Epithelial cell of proximal tubule (primary cell): Measurements from ENCODE around the gene CTSH. TPM values are rescaled to one million over a fixed set of nuclear protein-coding genes. Genes with fewer than 3 reads are reported as not detected.

Experiments used
- DNase-seq: peaks from one replicate; pipeline ENCODE4 v3.0.0-alpha.2; 2011; ENCODE audit warnings: low read depth
- H3K4me3 ChIP-seq: 2 replicates; pipeline ENCODE4 v1.5.1; 2011; ENCODE audit warnings: low read depth, mild to moderate bottlenecking, low read length
- total RNA-seq: library from RNA; depleted of rRNA; stranded (reverse); fragments of >200 nt; gene quantifications from 2 replicates; pipeline ENCODE4 v1.2.3, GENCODE V29; 2015
- TF ChIP-seq, protein P1 (sequence below): conservative IDR thresholded peaks from 2 replicates; pipeline ENCODE4 v1.5.1; 2012; ENCODE audit warnings: low read depth, mild to moderate bottlenecking, low read length

Gene CTSH
- total RNA-seq, 1 donor from 2014 or later = 68.0 TPM

DNA sequence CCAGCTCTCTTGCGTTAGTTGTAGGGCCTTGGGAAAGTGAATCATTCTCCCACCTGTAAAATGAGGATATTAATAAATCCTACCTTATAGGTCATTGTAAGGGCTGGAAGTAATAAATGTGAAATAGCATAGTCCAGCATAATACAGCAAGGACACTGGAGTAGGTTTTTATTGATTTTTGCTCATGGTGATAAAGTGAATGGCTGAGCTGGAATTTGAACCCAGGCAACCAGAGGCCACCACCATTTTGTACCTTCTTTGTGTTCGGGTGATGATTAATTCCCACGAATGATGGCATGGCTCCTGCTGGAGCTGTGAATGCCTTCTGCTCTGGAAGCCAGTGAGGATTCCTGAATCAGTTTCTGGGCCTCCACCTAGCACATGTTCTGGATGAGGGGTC is 31.8 kb downstream of the CTSH start:
- no peak for DNase-seq
- TF ChIP-seq, protein P1, sequence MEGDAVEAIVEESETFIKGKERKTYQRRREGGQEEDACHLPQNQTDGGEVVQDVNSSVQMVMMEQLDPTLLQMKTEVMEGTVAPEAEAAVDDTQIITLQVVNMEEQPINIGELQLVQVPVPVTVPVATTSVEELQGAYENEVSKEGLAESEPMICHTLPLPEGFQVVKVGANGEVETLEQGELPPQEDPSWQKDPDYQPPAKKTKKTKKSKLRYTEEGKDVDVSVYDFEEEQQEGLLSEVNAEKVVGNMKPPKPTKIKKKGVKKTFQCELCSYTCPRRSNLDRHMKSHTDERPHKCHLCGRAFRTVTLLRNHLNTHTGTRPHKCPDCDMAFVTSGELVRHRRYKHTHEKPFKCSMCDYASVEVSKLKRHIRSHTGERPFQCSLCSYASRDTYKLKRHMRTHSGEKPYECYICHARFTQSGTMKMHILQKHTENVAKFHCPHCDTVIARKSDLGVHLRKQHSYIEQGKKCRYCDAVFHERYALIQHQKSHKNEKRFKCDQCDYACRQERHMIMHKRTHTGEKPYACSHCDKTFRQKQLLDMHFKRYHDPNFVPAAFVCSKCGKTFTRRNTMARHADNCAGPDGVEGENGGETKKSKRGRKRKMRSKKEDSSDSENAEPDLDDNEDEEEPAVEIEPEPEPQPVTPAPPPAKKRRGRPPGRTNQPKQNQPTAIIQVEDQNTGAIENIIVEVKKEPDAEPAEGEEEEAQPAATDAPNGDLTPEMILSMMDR = no peak
- no peak overlapping the region for H3K4me3 ChIP-seq

DNA sequence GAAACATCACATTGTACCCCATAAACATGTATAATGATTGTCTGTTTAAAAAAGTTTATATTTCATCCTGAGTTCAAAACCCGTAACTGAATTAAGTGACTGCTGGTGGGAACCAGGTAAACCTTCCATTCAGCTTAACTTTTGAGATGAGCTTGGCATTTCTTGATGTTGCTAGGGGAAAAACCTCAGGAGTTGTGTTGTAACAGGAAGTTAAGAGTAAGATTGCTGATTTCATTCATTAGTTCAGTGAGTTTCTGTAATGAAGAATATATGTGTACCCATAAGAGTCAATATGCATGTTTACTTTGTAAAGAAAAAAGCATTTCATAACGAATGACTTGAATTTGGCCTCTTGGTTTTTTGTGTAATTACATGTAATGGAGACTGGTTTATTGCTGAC is 32.5 kb downstream of the CTSH start:
- H3K4me3 ChIP-seq = no peak overlapping the region
- TF ChIP-seq, protein P1 = no peak
- DNase-seq = no peak

DNA sequence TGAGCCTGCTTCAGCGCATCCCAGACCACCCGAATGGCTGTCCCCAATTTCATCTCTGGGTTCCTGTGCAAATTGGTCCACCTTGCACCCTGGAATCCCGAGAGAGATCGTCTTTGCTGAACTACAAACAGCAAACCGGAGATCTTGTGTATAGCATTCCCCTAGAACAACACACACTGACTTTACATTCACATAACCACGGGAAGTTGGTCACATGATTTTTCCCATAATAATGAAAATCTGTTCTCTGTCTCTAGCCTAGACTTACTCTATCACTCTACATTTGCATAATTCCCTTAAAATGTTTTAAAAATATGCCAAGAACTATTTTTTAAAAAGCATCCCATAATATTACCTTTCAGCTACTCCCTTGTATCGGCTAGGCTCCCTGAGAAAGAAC is 34.6 kb downstream of the CTSH start:
- no peak overlapping the region for H3K4me3 ChIP-seq
- TF ChIP-seq, protein P1 = no peak
- no peak for DNase-seq

DNA sequence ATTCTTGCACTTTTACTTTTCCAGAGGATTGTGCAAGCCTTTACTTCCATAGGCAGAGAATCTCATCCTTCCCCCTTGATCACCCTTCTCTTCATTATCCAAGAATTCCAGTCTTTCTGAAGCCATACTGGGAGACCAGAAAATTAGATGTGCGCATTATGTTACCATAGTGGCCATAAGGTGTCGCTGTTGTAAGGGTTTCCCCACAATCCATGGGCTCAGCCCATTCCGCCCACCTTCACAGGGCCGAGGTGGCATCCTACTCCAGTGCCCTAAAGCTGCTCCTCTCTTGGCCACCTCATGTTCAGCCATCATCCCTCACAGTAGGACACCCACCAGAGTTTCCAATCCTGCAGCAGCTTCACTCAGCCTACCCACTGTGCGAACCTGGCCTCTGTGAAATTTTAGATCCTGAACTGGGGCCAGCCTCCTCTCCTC is 35.0 kb downstream of the CTSH start:
- no peak overlapping the region for H3K4me3 ChIP-seq
- TF ChIP-seq, protein P1 = peak; percentile 76
- DNase-seq = no peak

DNA sequence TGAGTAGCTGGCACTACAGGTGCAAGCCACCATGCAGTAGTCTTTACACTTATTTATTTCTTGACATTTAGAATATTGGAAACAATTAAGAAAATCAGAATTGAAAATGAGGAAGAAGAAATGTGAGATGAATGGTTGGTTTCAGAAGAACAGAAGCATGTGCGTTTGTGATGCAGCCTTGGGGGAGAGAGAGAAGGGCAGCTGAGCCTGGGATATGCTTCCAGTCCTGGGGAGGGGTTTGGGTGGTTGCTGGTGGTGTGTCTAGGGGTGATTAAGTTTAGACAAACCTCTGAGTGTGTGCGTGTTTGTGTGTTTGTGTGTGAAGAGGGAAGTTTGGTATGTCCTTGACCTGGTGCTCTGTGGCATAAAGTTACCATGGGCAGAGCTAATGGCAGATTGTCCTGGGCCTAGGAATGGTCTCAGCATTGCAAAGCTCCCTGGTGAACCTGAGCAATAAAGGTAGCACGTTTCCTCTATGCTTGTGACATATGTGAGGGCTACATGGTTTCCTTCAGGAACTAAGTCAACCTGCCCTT is 35.6 kb downstream of the CTSH start:
- DNase-seq = no peak
- TF ChIP-seq, protein P1 = no peak
- no peak overlapping the region for H3K4me3 ChIP-seq

DNA sequence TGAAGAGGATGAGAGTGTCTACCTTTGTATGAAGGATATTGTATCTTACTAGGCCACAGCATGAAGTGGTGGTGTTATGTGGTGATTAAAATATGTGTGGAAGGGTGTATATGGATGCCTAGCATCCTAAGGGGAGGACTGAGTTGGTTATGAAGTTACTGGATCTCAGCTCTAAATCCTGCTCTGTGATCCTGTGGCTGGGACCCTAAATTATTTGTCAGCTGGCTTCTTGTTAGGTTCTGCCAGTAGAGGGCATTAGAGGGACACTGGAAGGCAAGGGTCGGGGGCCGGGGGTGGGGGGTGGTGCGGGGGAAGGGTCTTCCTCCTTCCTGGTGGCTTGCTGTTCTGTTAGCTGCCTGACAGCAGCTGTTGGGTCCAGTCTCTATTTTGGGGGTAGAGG is 37.3 kb downstream of the CTSH start:
- DNase-seq = no peak
- TF ChIP-seq, protein P1 = peak; percentile 42
- no peak overlapping the region for H3K4me3 ChIP-seq

DNA sequence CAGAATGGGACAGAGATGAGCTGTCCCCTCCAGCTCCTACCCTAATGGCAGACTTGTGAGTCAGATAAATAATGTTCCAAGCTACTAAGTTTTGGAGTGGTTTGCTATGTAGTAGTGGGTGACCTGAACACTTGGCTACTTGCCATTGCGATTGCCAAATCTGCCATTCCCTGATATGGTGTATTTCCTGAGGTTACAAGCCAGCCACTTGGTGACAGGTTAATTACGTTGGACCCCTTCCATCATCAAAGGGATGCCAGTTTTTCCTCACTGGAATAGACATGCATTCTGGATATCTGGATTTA is 38.6 kb downstream of the CTSH start:
- TF ChIP-seq, protein P1 = no peak
- H3K4me3 ChIP-seq = no peak overlapping the region
- DNase-seq = peak; percentile 76
